SU-DHL-6 (cell line): ENCODE measurements around the gene HIVEP1.

ENCODE experiments used
- H2AFZ ChIP-seq: fragments of 200-600 bp; sonication (generic); 2 replicates; pipeline ENCODE4 v1.6.1; 2014; ENCODE audit warnings: low read depth, mild to moderate bottlenecking, moderate library complexity, mixed read lengths, antibody characterized with exemption, low read length; ENCODE audit not compliant: severe bottlenecking
- H3F3A ChIP-seq: fragments of 200-600 bp; shearing (Covaris generic); 2 replicates; pipeline ENCODE4 v1.6.0; 2016; ENCODE audit warnings: antibody characterized with exemption, mild to moderate bottlenecking; ENCODE audit not compliant: insufficient read depth
- H3K27ac ChIP-seq: fragments of 200-600 bp; sonication (generic); 2 replicates; pipeline ENCODE4 v1.5.1; 2016; ENCODE audit warnings: low read depth, mild to moderate bottlenecking, low read length, moderate library complexity, mixed read lengths
- H3K27me3 ChIP-seq: fragments of 200-600 bp; sonication (generic), shearing (Covaris generic); 2 replicates; pipeline ENCODE4 v1.6.0; 2014; ENCODE audit warnings: mild to moderate bottlenecking, low read length
- H3K36me3 ChIP-seq: fragments of 200-600 bp; sonication (generic); 2 replicates; pipeline ENCODE4 v1.6.1; 2014; ENCODE audit warnings: mild to moderate bottlenecking, low read length, mixed read lengths
- H3K4me2 ChIP-seq: fragments of 300-600, 200-600 bp; shearing (Covaris generic), sonication (generic); 2 replicates; pipeline ENCODE4 v1.6.0; 2014; ENCODE audit warnings: low read length, low read depth, mild to moderate bottlenecking; ENCODE audit not compliant: poor library complexity, severe bottlenecking
- H3K4me3 ChIP-seq: fragments of 200-600 bp; sonication (generic); 2 replicates; pipeline ENCODE4 v1.5.1; 2014; ENCODE audit warnings: antibody characterized with exemption, low read length, mild to moderate bottlenecking, mixed read lengths; ENCODE audit not compliant: insufficient read depth, poor library complexity, severe bottlenecking
- H3K79me2 ChIP-seq: fragments of 200-600 bp; sonication (generic); 2 replicates; pipeline ENCODE4 v1.6.1; 2014; ENCODE audit warnings: mild to moderate bottlenecking, low read length, moderate library complexity; ENCODE audit not compliant: insufficient read depth
- H3K9ac ChIP-seq: fragments of 200-600 bp; sonication (generic); 2 replicates; pipeline ENCODE4 v1.7.0; 2014; ENCODE audit warnings: mild to moderate bottlenecking, low read length
- H3K9me2 ChIP-seq: fragments of 200-600 bp; sonication (generic); replicated peaks from 2 replicates; pipeline ENCODE4 v1.6.1; 2014; ENCODE audit warnings: low read length; ENCODE audit not compliant: insufficient read depth
- H3K9me3 ChIP-seq: fragments of 200-600 bp; sonication (generic); 2 replicates; pipeline ENCODE4 v1.6.1; 2014; ENCODE audit warnings: low read length, mixed read lengths; ENCODE audit not compliant: insufficient read depth
- H4K20me1 ChIP-seq: fragments of 200-600 bp; sonication (generic); 2 replicates; pipeline ENCODE4 v1.6.1; 2014; ENCODE audit warnings: low read depth, mild to moderate bottlenecking, antibody characterized with exemption, low read length, moderate library complexity, mixed read lengths
- EZH2phosphoT487 ChIP-seq: fragments of 200-600 bp; sonication (generic), shearing (Covaris generic); conservative IDR thresholded peaks from 2 replicates; pipeline ENCODE4 v1.6.1; 2018; ENCODE audit warnings: mild to moderate bottlenecking, antibody characterized with exemption, low read length, moderate library complexity, mixed read lengths
- TF ChIP-seq, protein P1 (sequence below): fragments of 200-600 bp; sonication (generic); IDR thresholded peaks from one replicate; pipeline ENCODE4 v1.5.1; 2017; ENCODE audit warnings: antibody characterized with exemption, mild to moderate bottlenecking, low read length, moderate library complexity; ENCODE audit not compliant: insufficient read depth, poor library complexity, severe bottlenecking

The HIVEP1 gene

GRCh38 chr6:12125396-12125795 lies 113.3 kb downstream of the HIVEP1 start:
- H2AFZ ChIP-seq = no peak overlapping the region
- no peaks in the 10 kb centered on the region for H3K9me3 ChIP-seq
- no peaks in the 10 kb centered on the region for H3K79me2 ChIP-seq
- no peaks in the 10 kb centered on the region for H3K27me3 ChIP-seq
- no peak overlapping the region for H3K4me3 ChIP-seq
- H3K9ac ChIP-seq = no peak overlapping the region
- H3K27ac ChIP-seq = no peak overlapping the region
- no peak overlapping the region for H3K4me2 ChIP-seq
- peaks cover 6% of the 10 kb centered on the region; the same call in 1 of the 2 replicates for H3K36me3 ChIP-seq
- H4K20me1 ChIP-seq = no peaks in the 10 kb centered on the region
- no peaks in the 10 kb centered on the region for H3K9me2 ChIP-seq
- no peaks in the 10 kb centered on the region for H3F3A ChIP-seq
- no peak for TF ChIP-seq EZH2phosphoT487
- TF ChIP-seq, protein P1, sequence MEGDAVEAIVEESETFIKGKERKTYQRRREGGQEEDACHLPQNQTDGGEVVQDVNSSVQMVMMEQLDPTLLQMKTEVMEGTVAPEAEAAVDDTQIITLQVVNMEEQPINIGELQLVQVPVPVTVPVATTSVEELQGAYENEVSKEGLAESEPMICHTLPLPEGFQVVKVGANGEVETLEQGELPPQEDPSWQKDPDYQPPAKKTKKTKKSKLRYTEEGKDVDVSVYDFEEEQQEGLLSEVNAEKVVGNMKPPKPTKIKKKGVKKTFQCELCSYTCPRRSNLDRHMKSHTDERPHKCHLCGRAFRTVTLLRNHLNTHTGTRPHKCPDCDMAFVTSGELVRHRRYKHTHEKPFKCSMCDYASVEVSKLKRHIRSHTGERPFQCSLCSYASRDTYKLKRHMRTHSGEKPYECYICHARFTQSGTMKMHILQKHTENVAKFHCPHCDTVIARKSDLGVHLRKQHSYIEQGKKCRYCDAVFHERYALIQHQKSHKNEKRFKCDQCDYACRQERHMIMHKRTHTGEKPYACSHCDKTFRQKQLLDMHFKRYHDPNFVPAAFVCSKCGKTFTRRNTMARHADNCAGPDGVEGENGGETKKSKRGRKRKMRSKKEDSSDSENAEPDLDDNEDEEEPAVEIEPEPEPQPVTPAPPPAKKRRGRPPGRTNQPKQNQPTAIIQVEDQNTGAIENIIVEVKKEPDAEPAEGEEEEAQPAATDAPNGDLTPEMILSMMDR = no peak

- no peak overlapping the region for H3K4me2 ChIP-seq
- no peak overlapping the region for H3K4me3 ChIP-seq
- H4K20me1 ChIP-seq = no peaks in the 10 kb centered on the region
- no peaks in the 10 kb centered on the region for H3K9me2 ChIP-seq
- no peaks in the 10 kb centered on the region for H3K79me2 ChIP-seq
- no peak overlapping the region for H3K27ac ChIP-seq
- no peaks in the 10 kb centered on the region for H3F3A ChIP-seq
- no peaks in the 10 kb centered on the region; the same call in 1 of the 2 replicates for H3K36me3 ChIP-seq
- no peak overlapping the region for H3K9ac ChIP-seq
- H2AFZ ChIP-seq = no peak overlapping the region
- TF ChIP-seq, protein P1 = no peak
- no peak for TF ChIP-seq EZH2phosphoT487
- no peaks in the 10 kb centered on the region for H3K9me3 ChIP-seq
- H3K27me3 ChIP-seq = no peaks in the 10 kb centered on the region
Measured at GRCh38 chr6:12126051-12126450, 113.9 kb downstream of the HIVEP1 start.

DNA sequence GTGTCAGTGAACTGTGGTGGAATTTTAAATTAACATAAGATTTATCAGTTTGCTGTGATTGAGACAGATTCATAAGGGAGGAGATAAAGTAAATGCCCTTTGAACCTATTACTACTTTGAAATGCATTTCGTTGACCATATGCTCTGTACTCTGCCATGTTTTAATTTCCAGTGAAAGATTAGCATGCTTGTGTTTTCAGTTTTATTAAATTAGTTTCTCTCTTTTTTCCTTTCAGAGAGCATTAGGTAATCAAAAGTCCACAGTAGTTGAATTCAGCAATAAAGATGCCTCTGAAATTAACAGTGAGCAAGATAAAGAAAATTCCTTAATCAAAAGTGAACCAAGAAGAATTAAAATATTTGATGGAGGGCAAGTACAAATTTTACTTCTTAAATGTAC lies 117.4 kb downstream of the HIVEP1 start:
- no peak for TF ChIP-seq EZH2phosphoT487
- TF ChIP-seq, protein P1 = no peak

More for the DNA sequence above, 117.4 kb downstream of the HIVEP1 start:
- Histone ChIP-seq H3K9me3 (no peaks in the 10 kb centered on the region), H2AFZ (no peak overlapping the region), H3K9ac (no peak overlapping the region), H3K36me3 (peaks cover 3% of the 10 kb centered on the region; the same call in 1 of the 2 replicates), H3K27me3 (no peaks in the 10 kb centered on the region), H3F3A (no peaks in the 10 kb centered on the region), H3K79me2 (no peaks in the 10 kb centered on the region), H3K27ac (no peak overlapping the region), H3K9me2 (no peaks in the 10 kb centered on the region), H3K4me2 (no peak overlapping the region), H4K20me1 (no peaks in the 10 kb centered on the region), H3K4me3 (no peak overlapping the region)
